Activated CD8-positive, alpha-beta memory T cell treated with anti-CD3 and anti-CD28 coated beads, Interleukin-2, amount 10 ng/mL, durations not matched to agents 7 days and 5 days (primary cell): ENCODE measurements around the gene GAREM1. TPM values are rescaled to one million over a fixed set of nuclear protein-coding genes. Genes with fewer than 3 reads are reported as not detected.

Source experiments
- ATAC-seq: fragments of 150-1000 bp; cut with Tn5 transposase; one replicate; pipeline ENCODE4 v1.10.0; 2021; ENCODE audit warnings: moderate library complexity
- CTCF ChIA-PET: fragments of 350-600 bp; sonication (Branson Sonifier 250); formaldehyde crosslinking; loops from one replicate; lab custom pipeline; 2021; ENCODE audit warnings: antibody characterized with exemption; lab: Charles Lee
- DNase-seq: peaks from one replicate; pipeline ENCODE4 v3.0.0-alpha.2; 2020
- H3K27ac Mint-ChIP-seq: one replicate; pipeline ENCODE4 v1.8.0; 2021; ENCODE audit warnings: mild to moderate bottlenecking, mixed read lengths
- H3K27me3 Mint-ChIP-seq: one replicate; pipeline ENCODE4 v1.8.0; 2021; ENCODE audit warnings: mixed read lengths
- H3K36me3 Mint-ChIP-seq: one replicate; pipeline ENCODE4 v1.8.0; 2021; ENCODE audit warnings: mild to moderate bottlenecking, mixed read lengths
- H3K4me1 Mint-ChIP-seq: one replicate; pipeline ENCODE4 v1.8.0; 2021; ENCODE audit warnings: mixed read lengths
- H3K4me3 Mint-ChIP-seq: one replicate; pipeline ENCODE4 v1.8.0; 2021; ENCODE audit warnings: mild to moderate bottlenecking, moderate library complexity, mixed read lengths
- H3K9me3 Mint-ChIP-seq: one replicate; pipeline ENCODE4 v1.8.0; 2022; ENCODE audit warnings: low read depth, mixed read lengths
- total RNA-seq, 2 experiments: library from RNA; stranded (reverse); gene quantifications; one replicate each; pipeline ENCODE4 v1.2.3, GENCODE V29; 2021

Gene GAREM1
- total RNA-seq, 2 experiments from 2014 or later, result not detected

GRCh38 chr18:32429402-32429801 is 41.3 kb downstream of the GAREM1 start:
- DNase-seq (no peak), ATAC-seq (no peak)
- Mint-ChIP-seq H3K27me3 (peaks cover 12% of the 10 kb centered on the region), H3K27ac (no peak overlapping the region), H3K4me3 (no peak overlapping the region), H3K36me3 (no peaks in the 10 kb centered on the region), H3K4me1 (no peaks in the 10 kb centered on the region), H3K9me3 (peaks cover 3% of the 10 kb centered on the region)
- CTCF ChIA-PET, result no interaction called here

- CTCF ChIA-PET, result no interaction called here
- no peaks in the 10 kb centered on the region for H3K4me1 Mint-ChIP-seq
- ATAC-seq (no peak), DNase-seq (no peak)
- no peaks in the 10 kb centered on the region for H3K36me3 Mint-ChIP-seq
- H3K4me3 Mint-ChIP-seq, result no peak overlapping the region
- no peak overlapping the region for H3K27ac Mint-ChIP-seq
- peaks cover 3% of the 10 kb centered on the region for H3K9me3 Mint-ChIP-seq
- H3K27me3 Mint-ChIP-seq, result peaks cover 6% of the 10 kb centered on the region
Measured at GRCh38 chr18:32427084-32427900, 43.4 kb downstream of the GAREM1 start.

GRCh38 chr18:32425466-32425865 is 45.2 kb downstream of the GAREM1 start:
- H3K4me3 Mint-ChIP-seq, result no peak overlapping the region
- CTCF ChIA-PET, result no interaction called here
- peaks cover 3% of the 10 kb centered on the region for H3K27me3 Mint-ChIP-seq
- DNase-seq (no peak), ATAC-seq (no peak)
- no peak overlapping the region for H3K27ac Mint-ChIP-seq
- no peaks in the 10 kb centered on the region for H3K4me1 Mint-ChIP-seq
- no peaks in the 10 kb centered on the region for H3K36me3 Mint-ChIP-seq
- H3K9me3 Mint-ChIP-seq, result no peaks in the 10 kb centered on the region

DNA sequence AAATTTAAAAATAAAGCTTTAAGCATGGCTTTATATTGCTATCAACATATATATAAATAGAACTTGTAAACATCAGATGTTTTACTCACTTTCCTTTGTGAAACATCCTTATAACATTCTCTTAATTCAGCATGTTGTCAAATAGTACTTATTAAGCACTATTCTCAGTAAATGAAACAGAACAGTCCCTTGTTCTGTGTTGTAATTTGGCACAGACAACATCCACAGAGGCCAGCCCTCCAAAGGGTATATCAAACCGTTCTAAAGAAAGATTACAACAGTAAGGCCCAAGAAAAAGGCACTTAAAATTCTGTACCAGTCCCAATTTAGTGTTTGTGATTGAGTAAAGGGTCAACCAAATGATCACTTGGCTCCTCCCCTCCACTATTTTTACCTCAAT is 46.0 kb downstream of the GAREM1 start:
- Mint-ChIP-seq H3K27me3 (peaks cover 2% of the 10 kb centered on the region), H3K4me1 (no peaks in the 10 kb centered on the region), H3K9me3 (no peaks in the 10 kb centered on the region), H3K27ac (no peak overlapping the region), H3K36me3 (no peaks in the 10 kb centered on the region), H3K4me3 (no peak overlapping the region)
- CTCF ChIA-PET, result no interaction called here
- DNase-seq, result no peak
- no peak for ATAC-seq

DNA sequence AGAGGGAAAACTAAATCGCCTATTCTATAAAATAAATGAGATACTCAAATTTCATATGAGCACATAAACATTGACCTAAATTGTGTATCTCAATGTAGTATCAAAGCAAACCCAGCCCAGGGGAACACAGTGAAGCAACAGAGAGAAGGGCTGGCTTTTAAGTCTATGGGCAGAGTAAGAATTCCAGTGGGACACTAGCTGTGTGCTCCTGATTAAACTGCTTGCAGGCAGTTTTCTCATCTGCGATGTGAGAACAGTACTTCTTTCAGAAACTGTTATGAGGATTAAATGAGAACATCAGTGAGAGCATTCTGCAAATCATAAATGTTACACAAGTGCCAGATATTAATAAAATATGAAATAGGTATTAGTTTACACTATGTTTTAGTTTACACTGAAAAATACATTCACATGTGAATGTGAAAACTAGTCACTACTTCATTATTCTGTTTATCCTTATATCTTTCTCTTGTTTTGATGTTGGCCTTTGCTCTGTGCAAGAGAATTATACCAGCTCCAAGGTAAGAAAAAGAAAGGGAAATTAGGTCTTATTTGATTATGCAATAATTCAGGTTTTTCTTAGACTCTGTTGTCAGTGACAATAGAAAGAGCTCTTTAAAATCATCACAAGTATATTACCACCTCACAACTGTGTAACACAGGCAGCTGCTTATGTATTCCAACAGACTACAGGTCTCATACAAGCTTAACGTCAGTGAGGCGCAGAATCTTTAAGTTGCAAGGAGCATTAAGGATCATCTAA is 47.5 kb downstream of the GAREM1 start:
- no peaks in the 10 kb centered on the region for H3K36me3 Mint-ChIP-seq
- H3K9me3 Mint-ChIP-seq, result no peaks in the 10 kb centered on the region
- H3K4me3 Mint-ChIP-seq, result no peak overlapping the region
- no peak overlapping the region for H3K27ac Mint-ChIP-seq
- no peak for DNase-seq
- CTCF ChIA-PET, result no interaction called here
- no peak for ATAC-seq
- no peaks in the 10 kb centered on the region for H3K27me3 Mint-ChIP-seq
- H3K4me1 Mint-ChIP-seq, result no peaks in the 10 kb centered on the region

GRCh38 chr18:32422201-32422600 is 48.5 kb downstream of the GAREM1 start:
- Mint-ChIP-seq H3K36me3 (no peaks in the 10 kb centered on the region), H3K9me3 (no peaks in the 10 kb centered on the region), H3K27me3 (no peaks in the 10 kb centered on the region), H3K4me1 (no peaks in the 10 kb centered on the region), H3K27ac (no peak overlapping the region), H3K4me3 (no peak overlapping the region)
- ATAC-seq (no peak), DNase-seq (no peak)
- CTCF ChIA-PET, result no interaction called here

DNA sequence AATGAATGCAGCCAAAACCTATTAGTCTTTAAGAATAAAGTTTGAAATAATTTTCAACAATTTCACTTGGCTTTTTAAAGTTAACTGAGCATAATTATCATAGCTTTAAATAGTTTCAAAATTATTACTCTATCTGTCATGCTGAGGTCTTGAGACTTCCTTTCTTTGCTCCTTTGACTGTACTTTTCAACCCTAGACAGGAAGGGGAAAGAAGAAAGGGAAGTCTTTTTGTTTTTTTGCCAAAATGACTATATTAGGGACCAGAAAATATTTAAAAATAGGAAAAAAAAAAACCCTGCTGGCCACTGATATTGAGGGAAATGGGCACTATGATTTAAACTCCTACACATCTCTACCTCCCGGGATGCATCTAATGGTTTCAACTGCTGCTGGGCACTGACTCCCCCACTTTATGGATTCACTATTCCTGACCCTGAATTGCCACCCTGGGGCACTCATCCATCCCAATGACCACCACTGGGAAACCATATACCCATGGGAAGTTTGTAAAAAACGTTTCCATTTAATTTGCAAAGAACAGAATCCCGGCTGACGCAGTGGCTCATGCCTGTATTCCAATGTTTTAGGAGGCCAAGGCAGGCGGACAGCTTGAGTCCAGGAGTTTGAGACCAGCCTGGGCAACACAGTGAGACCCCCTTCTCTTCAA is 50.5 kb downstream of the GAREM1 start:
- Mint-ChIP-seq H3K4me3 (no peak overlapping the region), H3K9me3 (no peaks in the 10 kb centered on the region), H3K4me1 (no peaks in the 10 kb centered on the region), H3K36me3 (no peaks in the 10 kb centered on the region), H3K27ac (no peak overlapping the region), H3K27me3 (peaks cover under 1% of the 10 kb centered on the region)
- DNase-seq (no peak), ATAC-seq (no peak)
- CTCF ChIA-PET, result no interaction called here

DNA sequence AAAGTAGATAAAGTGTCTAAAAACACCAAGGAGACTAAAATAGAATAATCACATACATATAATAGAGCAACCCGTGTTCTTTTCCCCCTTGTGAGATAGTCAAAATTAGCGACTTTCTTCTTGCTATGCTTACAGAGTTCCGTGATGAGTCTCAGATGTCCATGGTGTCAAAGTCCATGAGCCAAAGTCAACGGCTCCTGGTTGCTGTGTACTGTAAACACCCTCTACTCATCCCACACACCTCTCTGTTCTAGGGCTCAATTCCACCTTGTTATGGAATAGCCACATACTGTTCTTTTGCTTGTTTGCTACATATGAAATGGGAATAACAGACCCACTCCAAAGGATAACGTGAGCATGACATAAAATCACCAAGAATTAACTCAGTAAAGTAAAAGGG is 52.5 kb downstream of the GAREM1 start:
- no peak for ATAC-seq
- DNase-seq, result no peak
- CTCF ChIA-PET, result no interaction called here
- no peak overlapping the region for H3K27ac Mint-ChIP-seq
- H3K4me1 Mint-ChIP-seq, result no peaks in the 10 kb centered on the region
- peaks cover 2% of the 10 kb centered on the region for H3K27me3 Mint-ChIP-seq
- no peak overlapping the region for H3K4me3 Mint-ChIP-seq
- no peaks in the 10 kb centered on the region for H3K9me3 Mint-ChIP-seq
- H3K36me3 Mint-ChIP-seq, result no peaks in the 10 kb centered on the region

- no peaks in the 10 kb centered on the region for H3K4me1 Mint-ChIP-seq
- no peak for DNase-seq
- no peak overlapping the region for H3K4me3 Mint-ChIP-seq
- H3K9me3 Mint-ChIP-seq, result no peaks in the 10 kb centered on the region
- no peaks in the 10 kb centered on the region for H3K36me3 Mint-ChIP-seq
- no peaks in the 10 kb centered on the region for H3K27me3 Mint-ChIP-seq
- no peak overlapping the region for H3K27ac Mint-ChIP-seq
- no peak for ATAC-seq
- CTCF ChIA-PET, result no interaction called here
Measured at GRCh38 chr18:32405588-32405987, 65.1 kb downstream of the GAREM1 start.

DNA sequence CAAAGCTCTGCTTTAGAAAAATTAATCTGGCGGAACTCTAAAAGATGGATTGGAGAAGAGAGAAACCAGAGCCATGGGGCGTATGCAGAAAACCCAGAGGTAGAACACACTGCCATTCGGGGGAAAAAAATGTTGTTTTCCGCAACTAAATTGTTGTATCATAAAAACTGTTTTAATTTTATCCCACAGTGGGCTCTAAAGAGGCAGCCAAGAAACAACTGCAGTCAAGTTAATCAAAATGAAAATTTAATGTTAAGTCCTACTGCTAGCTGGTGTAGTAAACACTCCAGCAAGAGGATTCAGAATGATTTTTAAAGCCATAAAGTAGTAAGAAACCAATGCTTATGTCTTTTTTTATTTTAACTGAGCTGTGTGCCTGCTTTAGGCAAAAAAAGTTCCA is 69.1 kb downstream of the GAREM1 start:
- CTCF ChIA-PET, result no interaction called here
- Mint-ChIP-seq H3K4me1 (no peaks in the 10 kb centered on the region), H3K36me3 (no peaks in the 10 kb centered on the region), H3K9me3 (no peaks in the 10 kb centered on the region), H3K27ac (no peak overlapping the region), H3K4me3 (no peak overlapping the region), H3K27me3 (no peaks in the 10 kb centered on the region)
- ATAC-seq (no peak), DNase-seq (no peak)

GRCh38 chr18:32393407-32393806 is 77.3 kb downstream of the GAREM1 start:
- CTCF ChIA-PET, result no interaction called here
- DNase-seq (no peak), ATAC-seq (no peak)
- Mint-ChIP-seq H3K4me3 (no peak overlapping the region), H3K9me3 (no peaks in the 10 kb centered on the region), H3K4me1 (no peaks in the 10 kb centered on the region), H3K36me3 (no peaks in the 10 kb centered on the region), H3K27ac (no peak overlapping the region), H3K27me3 (peaks cover 11% of the 10 kb centered on the region)

DNA sequence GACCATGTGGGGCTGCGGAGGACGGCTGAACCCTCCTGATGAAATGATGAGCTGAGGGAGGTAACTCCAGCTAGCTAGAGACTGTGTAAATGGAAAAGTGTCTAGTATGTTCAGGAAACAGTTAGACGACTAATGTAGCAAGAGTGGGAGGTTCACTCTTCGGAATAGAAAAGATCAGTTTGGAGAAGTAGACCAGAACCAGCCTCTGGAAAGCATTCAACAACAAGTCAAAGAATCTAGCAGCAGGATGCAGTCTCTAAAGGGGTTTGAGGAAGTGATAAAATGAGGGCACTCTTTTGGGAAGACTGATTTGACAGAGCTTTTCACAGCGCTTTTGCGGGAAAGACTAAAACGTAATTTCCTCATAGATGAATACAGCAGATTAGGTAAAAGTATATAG is 79.6 kb downstream of the GAREM1 start:
- Mint-ChIP-seq H3K4me3 (no peak overlapping the region), H3K27me3 (peaks cover 16% of the 10 kb centered on the region), H3K4me1 (no peaks in the 10 kb centered on the region), H3K9me3 (no peaks in the 10 kb centered on the region), H3K36me3 (no peaks in the 10 kb centered on the region), H3K27ac (no peak overlapping the region)
- CTCF ChIA-PET, result no interaction called here
- ATAC-seq (no peak), DNase-seq (no peak)

DNA sequence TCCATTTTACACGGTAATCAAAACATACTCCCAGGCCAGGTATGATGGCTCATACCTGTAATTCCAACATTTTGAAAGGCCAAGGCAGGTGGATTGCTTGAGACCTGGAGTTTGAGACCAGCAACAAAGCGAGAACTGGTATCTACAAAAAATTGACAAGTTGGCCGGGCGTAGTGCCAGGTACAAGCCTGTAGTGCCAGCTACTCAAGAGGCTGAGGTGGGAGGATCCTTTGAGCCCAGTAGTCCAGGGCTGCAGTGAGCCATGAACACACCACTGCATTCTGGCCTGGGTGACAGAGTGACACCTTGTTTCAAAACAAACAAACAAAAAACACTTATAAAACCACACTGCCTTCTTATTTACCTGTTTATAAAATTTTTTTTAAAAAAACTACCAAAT is 80.8 kb downstream of the GAREM1 start:
- H3K9me3 Mint-ChIP-seq, result no peaks in the 10 kb centered on the region
- peaks cover 21% of the 10 kb centered on the region for H3K27me3 Mint-ChIP-seq
- DNase-seq (no peak), ATAC-seq (no peak)
- CTCF ChIA-PET, result no interaction called here
- no peaks in the 10 kb centered on the region for H3K4me1 Mint-ChIP-seq
- no peaks in the 10 kb centered on the region for H3K36me3 Mint-ChIP-seq
- H3K27ac Mint-ChIP-seq, result no peak overlapping the region
- H3K4me3 Mint-ChIP-seq, result no peak overlapping the region

DNA sequence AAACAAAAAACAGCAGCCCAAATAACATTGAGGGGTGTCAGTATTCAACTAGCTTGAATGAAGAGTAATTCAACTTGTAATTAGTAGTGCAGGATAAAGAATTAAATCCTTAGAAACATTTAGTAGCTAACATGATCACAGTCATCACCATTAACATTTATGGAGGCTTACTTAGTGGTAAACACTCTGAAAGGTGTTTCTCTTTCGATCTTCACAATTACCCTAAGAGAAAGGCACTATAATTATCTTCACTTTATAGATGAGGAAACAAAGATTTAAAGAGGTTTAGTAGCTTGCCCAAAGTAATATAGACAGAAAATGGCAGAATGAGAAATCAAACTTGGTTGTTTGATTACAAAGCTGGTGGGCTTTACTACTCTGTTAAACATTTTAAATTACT is 81.5 kb downstream of the GAREM1 start:
- no peaks in the 10 kb centered on the region for H3K36me3 Mint-ChIP-seq
- no peak overlapping the region for H3K27ac Mint-ChIP-seq
- CTCF ChIA-PET, result no interaction called here
- H3K27me3 Mint-ChIP-seq, result peaks cover 26% of the 10 kb centered on the region
- no peaks in the 10 kb centered on the region for H3K4me1 Mint-ChIP-seq
- DNase-seq (no peak), ATAC-seq (no peak)
- no peak overlapping the region for H3K4me3 Mint-ChIP-seq
- H3K9me3 Mint-ChIP-seq, result no peaks in the 10 kb centered on the region
